Activated CD8-positive, alpha-beta memory T cell treated with anti-CD3 and anti-CD28 coated beads for 4 hours (primary cell): ENCODE results near the gene ATP6V1D.
A peak's percentile ranks its signal among the peaks of the same experiment; 100 is the strongest.
"Not testable (repeated sequence)": the region's sequence is repeated elsewhere in the genome, so short reads cannot be mapped to it uniquely, and the experiment has no call there.

Experiments
- DNase-seq, 2 donors: peaks; one replicate each; pipeline ENCODE4 v3.0.0-alpha.2; 2020; ENCODE audit warnings: low read depth in 2 of 2

Gene ATP6V1D

GRCh38 chr14:67370830-67371229 is 11.2 kb upstream of the ATP6V1D start:
- no peak for DNase-seq

GRCh38 chr14:67365476-67365875 is 5.9 kb upstream of the ATP6V1D start:
- DNase-seq: no peak

GRCh38 chr14:67360470-67361206 is 1.0 kb upstream of the ATP6V1D start:
- DNase-seq: peak in 1 of 2 donors; percentile 1

GRCh38 chr14:67358924-67359774 is 455 bp downstream of the ATP6V1D start:
- DNase-seq: no peak

- DNase-seq: no peak
These were observed 1.6 kb downstream of the ATP6V1D start for GRCh38 chr14:67357969-67358354.

GRCh38 chr14:67357186-67357968 is 2.2 kb downstream of the ATP6V1D start:
- DNase-seq: no peak

GRCh38 chr14:67352055-67352454 is 7.5 kb downstream of the ATP6V1D start:
- no peak for DNase-seq

GRCh38 chr14:67345583-67345982 is 14.0 kb downstream of the ATP6V1D start:
- DNase-seq: no peak

- DNase-seq: no peak
These were observed 15.9 kb downstream of the ATP6V1D start for GRCh38 chr14:67343601-67344230.

- DNase-seq: not testable (repeated sequence)
These were observed 18.4 kb downstream of the ATP6V1D start for GRCh38 chr14:67341231-67341630.

GRCh38 chr14:67335781-67336180 is 23.8 kb downstream of the ATP6V1D start:
- no peak for DNase-seq

- DNase-seq: no peak
These were observed 27.1 kb downstream of the ATP6V1D start for GRCh38 chr14:67332468-67332867.

GRCh38 chr14:67331368-67332125 is 28.1 kb downstream of the ATP6V1D start:
- DNase-seq: no peak

- not testable (repeated sequence) for DNase-seq
These were observed 29.9 kb downstream of the ATP6V1D start for GRCh38 chr14:67329666-67330065.

GRCh38 chr14:67319142-67319541 is 40.5 kb downstream of the ATP6V1D start:
- no peak for DNase-seq

- no peak for DNase-seq
These were observed 41.8 kb downstream of the ATP6V1D start for GRCh38 chr14:67317822-67318221.

GRCh38 chr14:67313153-67313552 is 46.5 kb downstream of the ATP6V1D start:
- DNase-seq: no peak

- no peak for DNase-seq
These were observed 47.7 kb downstream of the ATP6V1D start for GRCh38 chr14:67311868-67312267.
